Thymus (tissue), 11 donors: ENCODE data around the gene PITPNM3. TPM values are rescaled to one million over a fixed set of nuclear protein-coding genes. Genes with fewer than 3 reads are reported as not detected.

ENCODE experiments used
- DNase-seq, 9 donors: peaks; one replicate each; pipeline ENCODE4 v3.0.0-alpha.2; 2013; ENCODE audit warnings: low spot score in 9 of 9, low read depth in 6 of 9, missing footprints in 1 of 9
- H3K27ac ChIP-seq, 2 donors: one replicate each; pipeline ENCODE4 v1.5.1; 2013; ENCODE audit warnings: control low read depth in 1 of 2, low read depth in 1 of 2, low read length in 1 of 2, mild to moderate bottlenecking in 1 of 2, moderate library complexity in 1 of 2
- H3K27me3 ChIP-seq, 2 donors: one replicate each; pipeline ENCODE4 v1.5.1; 2013; ENCODE audit warnings: low read length in 1 of 2; ENCODE audit not compliant: control insufficient read depth in 2 of 2, insufficient read depth in 1 of 2
- H3K36me3 ChIP-seq, 2 donors: one replicate each; pipeline ENCODE4 v1.5.1; 2013; ENCODE audit warnings: low read length in 1 of 2, mild to moderate bottlenecking in 1 of 2, moderate library complexity in 1 of 2; ENCODE audit not compliant: control insufficient read depth in 2 of 2, insufficient read depth in 2 of 2
- H3K4me1 ChIP-seq, 2 donors: one replicate each; pipeline ENCODE4 v1.5.1; 2013; ENCODE audit warnings: low read length in 2 of 2; ENCODE audit not compliant: control insufficient read depth in 2 of 2, insufficient read depth in 2 of 2
- H3K4me3 ChIP-seq, 2 donors: one replicate each; pipeline ENCODE4 v1.5.1; 2013; ENCODE audit warnings: low read length in 2 of 2, control low read depth in 1 of 2, mild to moderate bottlenecking in 1 of 2
- H3K9me3 ChIP-seq, 2 donors: one replicate each; pipeline ENCODE4 v1.5.1; 2013; ENCODE audit warnings: low read length in 1 of 2, mild to moderate bottlenecking in 1 of 2; ENCODE audit not compliant: control insufficient read depth in 2 of 2, insufficient read depth in 1 of 2
- WGBS: extraction: QIAGEN DNeasy Blood & Tissue Kit; methylation state at CpG from one replicate; pipeline ENCODE4 v1.1.7; 2013; 5-methylcytosine and 5-hydroxymethylcytosine counted together
- polyA plus RNA-seq: library from polyadenylated mRNA; stranded (reverse); fragments of 200-250 nt; gene quantifications from one replicate; pipeline ENCODE4 v1.2.3, GENCODE V29; 2013
- total RNA-seq: library from RNA; stranded (reverse); fragments of 120-200 nt; gene quantifications from one replicate; pipeline ENCODE4 v1.2.4, GENCODE V29; 2013
- donor health status: healthy.

PITPNM3 gene
- total and polyA plus RNA-seq, 2 donors, result 0.33 to 0.52 TPM

GRCh38 chr17:6470751-6471521 is 85.4 kb downstream of the PITPNM3 start:
- H3K27ac ChIP-seq, result no peak overlapping the region
- WGBS, result 94% methylated on average over 17 of the region's 17 CpGs

GRCh38 chr17:6470146-6470718 is 86.1 kb downstream of the PITPNM3 start:
- Histone ChIP-seq H3K9me3 (peaks cover 0 to 1% of the 10 kb centered on the region in 2 donors), H3K27me3 (no peaks in the 10 kb centered on the region), H3K4me3 (no peak overlapping the region), H3K36me3 (no peaks in the 10 kb centered on the region), H3K27ac (no peak overlapping the region), H3K4me1 (no peaks in the 10 kb centered on the region)
- 94% methylated on average over 24 of the region's 24 CpGs for WGBS
- no peak for DNase-seq

More at GRCh38 chr17:6470751-6471521, 85.4 kb downstream of the PITPNM3 start:
- Histone ChIP-seq H3K9me3 (peaks cover 0 to 1% of the 10 kb centered on the region in 2 donors), H3K4me3 (no peak overlapping the region), H3K4me1 (no peaks in the 10 kb centered on the region), H3K36me3 (no peaks in the 10 kb centered on the region), H3K27me3 (no peaks in the 10 kb centered on the region)
- DNase-seq, result no peak

GRCh38 chr17:6468051-6468790 is 88.1 kb downstream of the PITPNM3 start:
- Histone ChIP-seq H3K4me3 (no peak overlapping the region), H3K9me3 (no peaks in the 10 kb centered on the region), H3K4me1 (no peaks in the 10 kb centered on the region), H3K36me3 (no peaks in the 10 kb centered on the region), H3K27me3 (no peaks in the 10 kb centered on the region), H3K27ac (no peak overlapping the region)
- DNase-seq, result no peak
- WGBS, result 96% methylated on average over 23 of the region's 23 CpGs

- Histone ChIP-seq H3K27me3 (no peaks in the 10 kb centered on the region), H3K36me3 (no peaks in the 10 kb centered on the region), H3K4me1 (no peaks in the 10 kb centered on the region), H3K4me3 (no peak overlapping the region), H3K27ac (no peak overlapping the region), H3K9me3 (no peaks in the 10 kb centered on the region)
- 83% methylated on average over 1 of the region's 1 CpG for WGBS
- DNase-seq, result no peak
These were observed 88.8 kb downstream of the PITPNM3 start for GRCh38 chr17:6467567-6467966.

GRCh38 chr17:6465206-6466003 is 91.0 kb downstream of the PITPNM3 start:
- no peak overlapping the region for H3K4me3 ChIP-seq
- H3K4me1 ChIP-seq, result no peaks in the 10 kb centered on the region
- H3K27ac ChIP-seq, result no peak overlapping the region
- WGBS, result 91% methylated on average over 19 of the region's 19 CpGs
- no peak for DNase-seq
- no peaks in the 10 kb centered on the region for H3K27me3 ChIP-seq
- H3K9me3 ChIP-seq, result no peaks in the 10 kb centered on the region
- H3K36me3 ChIP-seq, result no peaks in the 10 kb centered on the region

- Histone ChIP-seq H3K27me3 (no peaks in the 10 kb centered on the region), H3K4me1 (no peaks in the 10 kb centered on the region), H3K27ac (no peak overlapping the region), H3K9me3 (no peaks in the 10 kb centered on the region), H3K36me3 (no peaks in the 10 kb centered on the region), H3K4me3 (no peak overlapping the region)
- WGBS, result 97% methylated on average over 14 of the region's 14 CpGs
- no peak for DNase-seq
These were observed 91.8 kb downstream of the PITPNM3 start for GRCh38 chr17:6464446-6465041.

- WGBS, result 96% methylated on average over 24 of the region's 24 CpGs
- no peak overlapping the region for H3K4me3 ChIP-seq
- no peaks in the 10 kb centered on the region for H3K36me3 ChIP-seq
- no peak for DNase-seq
- H3K9me3 ChIP-seq, result no peaks in the 10 kb centered on the region
- H3K4me1 ChIP-seq, result no peaks in the 10 kb centered on the region
- H3K27me3 ChIP-seq, result no peaks in the 10 kb centered on the region
- H3K27ac ChIP-seq, result no peak overlapping the region
These were observed 92.5 kb downstream of the PITPNM3 start for GRCh38 chr17:6463616-6464445.

- no peaks in the 10 kb centered on the region for H3K4me1 ChIP-seq
- H3K27me3 ChIP-seq, result no peaks in the 10 kb centered on the region
- H3K4me3 ChIP-seq, result no peak overlapping the region
- no peak for DNase-seq
- WGBS, result 100% methylated on average over 2 of the region's 2 CpGs
- no peaks in the 10 kb centered on the region for H3K9me3 ChIP-seq
- H3K27ac ChIP-seq, result no peak overlapping the region
- H3K36me3 ChIP-seq, result no peaks in the 10 kb centered on the region
These were observed 93.7 kb downstream of the PITPNM3 start for GRCh38 chr17:6462692-6463091.
